ENCODE data around the gene ZSCAN26.
"Not testable (repeated sequence)": the region's sequence is repeated elsewhere in the genome, so short reads cannot be mapped to it uniquely, and the experiment has no call there.

ZSCAN26 gene

DNA sequence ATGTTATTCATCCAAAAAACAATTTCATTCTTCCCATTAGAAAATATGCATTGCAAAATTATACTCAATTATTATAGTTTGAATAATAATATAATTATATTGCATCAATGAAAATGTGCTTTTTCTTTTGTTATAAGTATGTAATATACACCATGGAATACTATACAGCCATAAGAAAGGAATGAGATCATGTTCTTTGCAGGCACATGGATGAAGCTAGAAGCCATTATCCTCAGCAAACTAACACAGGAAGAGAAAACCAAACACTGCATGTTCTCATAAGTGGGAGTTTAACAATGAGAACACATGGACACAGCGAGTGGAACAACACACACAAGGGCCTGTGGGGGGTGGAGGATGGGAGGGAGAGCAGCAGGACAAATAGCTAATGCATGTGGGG lies 9.9 kb upstream of the ZSCAN26 start:
- DNase-seq, result no peak

DNA sequence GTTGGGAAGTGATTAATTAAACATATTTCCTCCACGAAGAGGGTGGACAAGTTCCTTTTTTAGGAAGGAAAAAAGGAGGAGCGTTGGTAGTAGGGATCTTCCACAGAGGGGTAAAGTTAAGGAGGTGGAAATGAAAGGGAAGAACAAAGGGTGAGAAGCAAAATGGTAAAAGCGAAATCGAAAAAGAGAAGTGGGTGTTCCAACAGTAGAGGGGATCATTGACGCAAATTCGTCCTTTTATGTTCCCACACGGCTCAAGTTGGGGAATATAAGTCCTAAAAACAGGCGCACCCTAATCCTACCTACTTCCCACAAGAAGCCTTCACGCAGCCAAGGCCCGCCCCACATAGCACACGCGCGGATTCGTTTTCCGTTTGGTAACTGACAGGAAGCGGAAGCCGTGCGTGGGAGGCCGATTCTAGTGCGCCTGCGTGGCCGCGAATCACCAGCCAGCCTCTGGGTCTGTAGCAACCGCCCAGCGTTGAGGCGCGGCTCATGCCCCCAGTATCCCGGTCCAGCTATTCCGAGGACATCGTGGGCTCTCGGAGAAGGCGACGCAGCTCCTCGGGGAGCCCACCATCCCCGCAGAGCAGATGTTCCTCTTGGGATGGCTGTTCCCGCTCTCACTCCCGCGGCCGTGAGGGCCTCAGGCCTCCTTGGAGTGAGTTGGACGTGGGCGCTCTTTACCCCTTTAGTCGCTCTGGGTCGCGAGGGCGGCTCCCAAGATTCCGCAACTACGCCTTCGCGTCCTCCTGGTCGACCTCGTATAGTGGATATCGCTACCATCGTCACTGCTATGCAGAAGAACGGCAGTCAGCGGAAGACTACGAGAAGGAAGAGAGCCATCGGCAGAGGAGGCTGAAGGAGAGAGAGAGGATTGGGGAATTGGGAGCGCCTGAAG lies 7.8 kb upstream of the ZSCAN26 start, which contains the start of gene NKAPL:
Gene NKAPL (plus strand): TSS at position 421 of the 901 bp plus-strand sequence. CDS start 75 bp downstream, at position 496.
- DNase-seq, result no peak

DNA sequence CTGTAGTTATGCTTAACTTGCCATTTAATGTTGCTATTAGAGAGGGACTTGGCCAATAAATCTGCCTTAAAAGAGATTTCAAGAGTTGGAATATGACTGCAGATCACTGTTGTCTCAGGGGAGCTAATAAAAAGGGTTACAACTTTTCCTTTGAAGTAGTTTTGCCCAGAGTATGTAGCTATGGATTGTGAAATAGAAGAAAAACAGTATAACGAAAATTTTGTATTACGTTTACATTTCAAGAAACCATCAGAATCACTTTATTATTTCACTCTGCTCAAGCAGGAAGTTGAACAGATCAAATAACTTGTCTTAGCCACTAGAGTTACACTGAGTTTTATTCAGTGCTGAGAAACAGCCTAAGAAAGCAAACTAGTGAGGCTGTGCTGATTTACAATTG lies 3.0 kb upstream of the ZSCAN26 start:
- DNase-seq, result no peak

DNA sequence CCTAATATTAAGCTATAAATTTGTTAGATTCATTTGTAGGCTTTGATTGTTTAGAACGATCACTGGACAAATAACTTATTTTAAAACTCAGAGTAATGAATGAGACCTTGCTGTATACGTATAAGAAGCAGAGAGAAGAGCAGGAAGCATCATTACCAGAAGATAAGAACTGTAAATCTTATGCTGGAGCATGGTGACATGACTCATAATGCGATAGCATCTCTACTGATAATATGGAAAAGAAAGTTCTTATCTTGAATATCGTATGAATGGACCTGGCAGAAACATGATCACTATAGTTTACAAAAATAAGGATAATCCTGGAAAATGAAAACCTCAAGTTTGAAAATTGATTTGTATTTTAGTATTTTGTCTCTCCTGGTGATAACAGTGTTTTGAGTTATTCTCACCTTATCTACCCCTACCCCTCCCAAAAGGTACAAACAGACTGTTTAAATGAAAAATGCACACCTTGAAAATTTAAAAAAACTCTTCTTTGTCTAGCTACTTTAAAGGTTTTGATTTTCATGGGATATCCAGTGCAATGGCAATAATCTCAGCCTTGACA lies 2.0 kb upstream of the ZSCAN26 start:
- peak in 1 of 2 donors; percentile 31 for DNase-seq

DNA sequence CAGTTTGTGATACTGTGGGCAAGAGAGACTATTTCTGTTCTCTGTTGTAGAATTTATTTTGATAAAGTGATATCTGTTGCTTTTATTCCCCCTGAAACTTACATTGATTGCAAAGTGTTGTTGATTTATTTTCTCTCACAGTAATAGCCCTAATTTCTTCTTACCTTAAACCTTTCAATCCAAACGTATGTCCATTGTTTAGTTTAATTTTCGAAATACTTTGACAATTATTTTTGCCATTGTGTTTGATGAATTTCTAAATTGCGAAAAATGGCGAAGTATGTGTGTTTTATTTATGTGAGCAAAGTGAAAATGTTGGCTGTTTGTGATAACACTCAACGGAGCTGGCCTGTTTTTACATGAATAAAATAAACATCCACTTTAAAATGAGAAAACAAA lies 381 bp upstream of the ZSCAN26 start:
- DNase-seq, result no peak

DNA sequence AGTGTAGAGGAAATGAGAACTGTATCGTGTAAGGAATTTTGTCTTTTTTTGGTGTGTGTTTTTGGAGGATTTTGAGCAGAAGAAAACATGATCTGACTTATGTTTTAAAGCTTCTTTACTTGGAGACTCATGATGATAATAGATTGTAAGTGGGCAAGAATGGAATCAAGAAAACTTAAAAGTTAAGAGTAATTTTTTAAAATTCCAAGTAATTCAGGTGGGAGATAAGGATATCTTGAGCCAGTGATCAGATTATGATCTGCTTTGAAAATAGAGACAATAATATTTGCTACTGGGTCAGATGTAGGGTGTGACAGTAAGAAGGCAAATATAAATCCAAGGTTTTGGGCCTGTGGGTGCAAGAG lies 734 bp downstream of the ZSCAN26 start:
- DNase-seq, result no peak

DNA sequence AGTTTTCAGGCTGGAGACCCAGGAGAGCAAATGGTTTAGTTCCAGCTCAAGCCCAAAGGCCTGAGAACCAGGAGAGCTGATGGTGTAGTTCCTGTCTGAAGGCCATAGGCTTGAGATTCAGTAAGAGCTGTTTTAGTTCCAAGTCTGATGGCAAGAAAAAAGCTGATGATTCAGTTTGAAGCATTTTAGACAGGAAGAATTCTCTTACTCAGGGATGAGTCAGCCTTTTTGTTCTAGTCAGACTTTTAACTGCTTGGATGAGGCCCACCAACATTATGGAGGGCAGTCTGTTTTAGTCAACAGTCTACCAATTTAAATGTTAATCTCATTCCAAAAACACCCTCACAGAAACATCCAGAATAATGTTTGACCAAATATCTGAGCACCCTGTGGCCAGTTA lies 2.5 kb downstream of the ZSCAN26 start:
- DNase-seq, result peak in 1 of 2 donors; percentile 76

DNA sequence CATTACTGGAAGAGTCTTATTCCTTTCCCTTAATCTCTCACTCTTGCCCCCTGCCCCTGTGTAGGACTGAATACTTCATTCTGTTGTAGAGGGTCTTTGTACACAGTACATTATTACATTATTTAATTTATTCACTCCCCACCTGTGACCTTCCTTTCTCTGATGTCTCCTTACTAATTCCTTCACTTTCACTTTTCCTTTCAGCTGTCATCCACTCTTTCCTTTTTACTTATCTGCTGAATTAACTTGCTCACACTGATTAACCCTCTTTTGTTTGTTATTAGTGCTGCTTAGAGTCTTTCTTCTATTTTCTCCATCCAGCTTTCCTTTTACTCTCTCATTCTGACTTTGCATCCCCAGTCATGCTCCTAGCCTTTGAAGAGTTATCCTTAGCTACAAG lies 7.9 kb downstream of the ZSCAN26 start:
- peak in 1 of 2 donors; percentile 13 for DNase-seq

DNA sequence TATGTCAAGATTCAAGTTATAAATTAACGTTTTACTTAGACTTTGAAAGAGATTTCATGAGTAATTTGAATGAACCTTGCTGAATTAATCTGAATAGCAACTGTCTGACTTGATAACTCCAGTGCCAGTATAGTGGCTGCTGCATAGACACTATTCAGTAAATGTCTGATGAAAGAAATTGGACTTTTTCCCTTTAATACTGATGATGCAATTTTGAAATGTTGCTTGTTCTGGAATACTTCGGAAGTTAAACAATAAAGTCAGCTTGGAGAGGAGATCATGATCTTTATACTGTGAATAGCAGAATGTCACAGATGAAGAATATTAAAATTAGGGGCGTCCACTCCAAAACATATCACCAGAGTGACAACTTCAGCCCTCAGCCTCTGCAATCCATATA lies 10.8 kb downstream of the ZSCAN26 start:
- DNase-seq, result no peak

DNA sequence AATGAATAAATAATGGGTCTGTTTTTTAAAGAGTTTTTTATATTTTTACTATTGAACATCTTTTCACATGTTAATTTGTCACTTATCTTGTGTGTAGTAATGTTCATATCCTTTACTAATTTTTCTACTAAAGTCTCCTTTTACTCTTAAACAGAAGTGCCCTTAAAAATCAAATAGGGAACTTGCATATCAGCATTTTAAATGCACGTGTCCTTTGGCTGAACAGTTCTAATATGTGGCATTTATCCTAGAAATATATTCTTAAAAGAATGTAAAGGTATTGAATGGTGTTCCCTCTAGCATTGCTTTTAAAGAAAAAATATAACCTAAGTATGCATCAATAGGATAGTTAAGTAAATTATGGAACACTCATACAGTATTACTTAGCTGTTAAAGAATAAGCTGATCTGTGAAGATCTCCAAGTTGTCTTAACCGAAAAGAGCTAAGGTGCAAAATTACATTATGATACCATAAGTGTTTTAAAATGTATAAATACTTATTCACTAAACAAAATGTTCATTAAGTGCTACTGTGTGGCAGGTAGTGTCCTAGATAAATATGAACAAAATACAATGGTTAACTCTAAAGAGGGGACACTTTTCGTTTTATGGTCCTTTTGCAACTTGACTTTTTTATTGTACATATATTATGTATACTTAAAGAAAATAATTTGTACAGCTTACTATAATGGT lies 13.8 kb downstream of the ZSCAN26 start:
- DNase-seq, result no peak

DNA sequence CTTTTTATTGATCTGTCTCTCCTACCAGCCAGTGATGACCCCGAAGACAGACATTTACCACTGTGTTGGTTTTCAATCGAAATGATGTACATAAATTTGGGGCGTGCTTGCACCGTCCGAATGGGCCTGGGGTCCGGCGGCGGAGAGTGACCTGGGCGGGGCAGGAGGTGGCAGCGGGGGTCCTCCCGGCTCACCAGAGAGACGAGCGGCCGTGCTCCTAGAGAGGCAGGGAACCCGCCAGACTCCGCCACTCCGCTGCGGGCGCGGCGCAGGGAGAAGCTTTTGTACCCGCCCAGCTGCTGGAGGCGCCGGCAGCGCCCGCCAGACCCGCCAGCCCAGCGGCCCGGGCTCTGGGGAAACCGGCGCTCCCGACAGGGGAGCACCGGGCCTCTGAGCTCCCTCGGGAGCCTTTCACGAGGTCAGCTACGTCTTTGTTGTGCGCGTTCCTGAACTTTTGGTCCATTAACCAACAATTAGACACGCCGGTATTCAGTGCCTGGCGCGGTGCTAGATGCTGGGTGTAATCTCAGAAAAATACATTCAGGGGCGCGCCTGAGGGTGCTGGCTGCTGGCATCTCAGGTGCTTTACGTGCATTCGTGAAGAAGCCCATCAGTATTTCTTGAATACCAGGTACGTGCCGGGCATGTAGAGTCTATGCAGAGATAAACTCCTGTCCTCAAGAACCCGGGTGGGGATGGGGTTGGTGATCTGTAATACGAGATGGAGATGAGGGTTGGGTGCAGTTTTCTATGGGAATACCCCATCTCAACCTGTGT lies 14.5 kb downstream of the ZSCAN26 start, which contains the start of gene PGBD1:
Gene PGBD1 (plus strand): TSS at position 285 of the 777 bp plus-strand sequence. CDS start 2,242 bp downstream, outside the sequence.
- peak; percentile 23 to 44 for DNase-seq

DNA sequence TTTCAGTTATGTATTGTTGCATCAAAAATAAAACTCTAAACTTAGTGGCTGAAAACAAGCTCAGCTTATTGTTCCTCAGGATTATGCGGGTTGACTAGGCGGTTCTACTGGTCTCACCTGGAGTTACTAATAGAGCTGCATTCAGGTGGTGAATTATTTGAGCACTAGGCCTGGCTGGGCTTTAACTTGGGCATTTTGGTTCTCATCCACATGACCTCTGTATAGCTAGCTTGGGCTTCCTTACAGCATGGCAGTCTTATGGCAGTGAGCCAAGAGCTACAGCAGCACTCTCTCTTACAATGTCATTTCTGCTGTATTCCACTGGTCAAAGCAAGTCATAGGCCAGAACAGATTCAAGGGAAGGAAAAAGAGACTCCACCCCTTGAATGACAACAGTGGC lies 16.0 kb downstream of the ZSCAN26 start:
- DNase-seq, result no peak

DNA sequence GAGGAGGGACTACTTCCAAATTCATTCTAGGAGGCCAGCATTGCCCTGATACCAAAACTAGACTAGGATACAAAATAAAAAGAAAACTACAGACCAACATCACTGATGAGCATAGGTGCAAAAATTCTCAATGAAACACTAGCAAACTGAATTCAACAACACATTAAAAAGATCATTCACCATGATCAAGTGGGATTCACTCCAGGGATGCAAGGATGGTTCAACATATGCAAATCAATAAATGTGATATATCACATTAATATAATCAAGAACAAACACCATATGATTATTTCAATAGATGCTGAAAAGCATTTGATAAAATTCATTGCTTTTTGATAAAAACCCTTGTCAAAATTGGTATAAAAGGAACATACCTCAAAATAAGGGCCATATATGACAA lies 24.6 kb downstream of the ZSCAN26 start:
- no peak for DNase-seq

DNA sequence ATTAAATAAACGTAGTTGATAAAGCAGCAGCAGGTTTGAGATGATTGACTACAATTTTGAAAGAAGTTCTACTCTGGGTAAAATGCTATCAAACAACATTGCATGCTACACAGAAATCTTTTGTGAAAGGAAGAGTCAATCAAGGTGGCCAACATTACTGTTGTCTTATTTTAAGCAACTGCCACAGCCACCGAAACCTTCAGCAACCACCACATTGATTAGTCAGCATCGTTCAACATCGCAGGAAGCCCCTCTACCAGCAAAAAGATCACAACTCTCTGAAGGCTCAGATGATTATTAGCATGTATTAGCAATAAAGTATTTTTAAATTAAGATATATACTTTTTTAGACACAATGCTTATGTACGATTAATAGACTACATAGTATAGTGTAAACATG lies 28.4 kb downstream of the ZSCAN26 start:
- DNase-seq, result no peak

DNA sequence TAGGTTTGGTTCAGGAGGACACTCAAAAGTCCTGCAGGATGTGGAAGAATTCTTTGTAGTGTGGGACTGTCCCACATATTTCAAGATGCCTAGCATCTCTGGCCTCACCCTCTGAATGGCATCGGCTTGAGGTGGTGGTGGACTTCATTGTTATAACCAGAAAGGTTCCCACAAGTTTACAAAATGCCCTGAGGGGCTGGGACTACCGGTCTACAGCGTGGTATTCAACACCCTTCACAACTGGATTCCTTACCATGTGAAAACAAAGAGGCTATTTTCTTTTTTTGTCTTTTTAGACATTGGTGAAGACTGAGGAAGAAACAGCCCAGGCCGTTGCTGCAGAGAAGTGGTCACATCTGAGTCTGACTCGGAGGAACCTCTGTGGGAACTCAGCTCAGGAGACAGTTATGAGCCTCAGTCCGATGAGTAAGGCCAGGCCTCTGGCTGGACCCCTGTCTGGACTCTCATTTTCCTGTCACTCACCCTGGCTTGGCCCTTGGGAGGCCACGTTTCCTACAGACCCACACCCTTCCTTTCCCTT lies 29.6 kb downstream of the ZSCAN26 start:
- DNase-seq, result no peak

DNA sequence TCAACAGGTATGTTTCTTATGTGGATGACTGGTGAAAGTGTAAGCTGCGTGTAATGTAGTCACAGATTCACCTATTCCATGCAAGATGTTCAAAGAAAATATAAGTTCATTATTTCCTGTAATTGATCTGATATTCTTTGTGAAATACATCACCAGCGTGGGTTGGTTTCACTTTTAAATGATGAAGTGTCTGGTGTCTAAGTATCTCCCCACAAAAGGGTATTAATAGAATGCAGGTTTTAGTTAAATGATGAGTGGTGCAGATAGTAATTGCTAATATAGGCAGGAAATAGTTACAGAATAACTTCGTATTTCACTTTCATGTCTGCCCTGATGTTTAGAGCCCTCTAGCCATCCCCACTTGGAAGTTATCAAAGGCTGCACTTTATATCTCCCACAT lies 36.6 kb downstream of the ZSCAN26 start:
- no peak for DNase-seq

DNA sequence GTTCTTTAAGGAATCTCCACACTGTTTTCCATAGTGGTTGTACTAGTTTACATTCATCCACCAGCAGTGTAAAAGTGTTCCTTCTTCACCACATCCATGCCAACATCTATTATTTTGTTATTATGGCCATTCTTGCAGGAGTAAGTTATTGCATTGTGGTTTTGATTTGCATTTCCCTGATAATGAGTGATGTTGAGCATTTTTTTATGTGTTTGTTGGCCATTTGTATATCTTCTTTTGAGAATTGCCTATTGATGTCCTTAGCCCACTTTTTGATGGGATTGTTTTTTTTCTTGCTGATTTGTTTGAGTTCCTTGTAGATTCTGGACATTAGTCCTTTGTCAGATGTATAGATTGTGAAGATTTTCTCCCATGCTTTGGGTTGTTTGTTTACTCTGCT lies 39.4 kb downstream of the ZSCAN26 start:
- not testable (repeated sequence) for DNase-seq

DNA sequence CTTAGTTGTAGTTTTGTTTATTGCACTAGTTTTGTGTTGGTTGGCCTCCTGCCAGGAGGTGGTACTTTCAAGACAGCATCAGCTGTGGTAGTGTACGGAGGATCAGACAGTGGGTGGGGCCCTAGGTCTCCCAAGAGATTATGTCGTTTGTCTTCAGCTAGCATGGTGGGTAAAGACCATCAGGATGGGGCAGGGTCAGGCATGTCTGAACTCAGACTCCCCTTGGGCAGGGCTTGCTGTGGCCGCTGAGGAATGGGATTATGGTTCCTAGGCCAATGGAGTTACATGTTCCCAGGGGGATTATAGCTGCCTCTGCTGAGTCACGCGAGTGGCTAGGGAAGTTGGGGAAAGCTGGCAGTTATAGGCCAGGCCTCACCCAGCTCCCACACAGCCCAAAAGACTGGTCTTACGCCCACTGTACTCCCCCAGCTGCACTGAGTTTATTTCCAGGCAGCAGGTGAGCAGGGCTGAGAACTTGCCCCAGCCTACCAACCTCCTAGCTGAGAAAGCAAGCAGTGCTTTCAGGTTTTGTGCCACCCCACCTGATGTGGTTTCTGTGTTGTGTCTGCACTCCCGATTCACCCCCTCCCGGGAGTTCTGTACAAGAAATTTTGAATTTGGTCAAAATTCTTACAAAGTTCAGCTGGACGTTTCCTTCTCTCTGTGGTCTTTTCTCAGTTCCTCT lies 44.3 kb downstream of the ZSCAN26 start:
- no peak for DNase-seq

DNA sequence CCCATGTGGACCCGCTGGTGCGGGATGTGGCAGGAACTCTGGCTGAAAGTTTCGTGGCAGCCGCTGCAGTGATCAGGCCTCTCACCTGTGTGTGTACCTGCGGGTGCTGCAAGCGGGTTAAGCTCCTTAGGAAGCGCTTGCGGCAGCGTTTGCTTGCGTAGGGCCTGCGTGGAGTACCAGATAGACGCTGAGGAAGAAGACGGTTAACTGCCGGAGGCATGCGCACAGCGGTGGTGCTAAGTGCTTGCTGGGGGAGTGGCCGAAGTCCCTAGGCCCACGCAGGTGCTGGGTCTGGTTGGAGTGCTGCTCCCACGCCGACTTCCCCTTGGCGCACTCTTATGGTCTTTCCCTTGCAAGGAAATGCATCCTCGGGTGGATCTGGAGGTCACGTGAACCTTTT lies 46.0 kb downstream of the ZSCAN26 start:
- DNase-seq, result no peak

DNA sequence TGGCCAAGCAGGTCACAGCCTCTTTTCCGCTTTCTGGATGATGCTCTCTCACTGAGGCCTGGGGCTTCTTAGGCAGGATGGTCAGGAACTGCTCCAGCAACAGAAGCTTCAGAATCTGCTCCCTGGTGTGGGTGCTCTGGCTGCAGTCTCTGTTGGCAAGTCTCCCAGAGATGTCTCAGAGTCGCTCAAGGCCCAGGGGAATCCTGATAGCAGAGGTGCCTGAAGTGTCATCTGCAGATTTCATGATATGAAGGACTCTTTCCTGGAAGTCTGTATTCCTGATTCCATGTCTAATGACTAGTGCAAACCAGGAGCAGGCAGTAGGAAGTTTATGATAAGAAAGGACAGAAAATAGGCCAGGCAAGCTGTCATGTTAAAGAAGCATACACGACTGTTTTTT lies 48.7 kb downstream of the ZSCAN26 start:
- no peak for DNase-seq

DNA sequence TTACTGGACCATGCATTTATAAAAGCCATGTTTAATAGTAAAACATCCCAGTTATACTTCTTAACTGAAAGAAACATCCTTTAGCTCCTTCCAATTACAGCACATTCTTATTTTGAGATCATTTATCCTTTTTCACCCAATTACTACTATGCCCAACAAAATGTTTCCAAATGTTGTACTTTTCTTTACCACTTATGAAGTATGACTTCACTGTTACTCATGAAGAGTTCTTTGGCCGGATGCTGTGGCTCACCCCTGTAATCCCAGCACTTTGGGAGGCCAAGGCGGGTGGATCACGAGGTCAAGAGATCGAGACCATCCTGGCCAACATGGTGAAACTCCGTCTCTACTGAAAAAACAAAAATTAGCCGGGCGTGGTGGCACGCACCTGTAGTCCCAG lies 50.9 kb downstream of the ZSCAN26 start:
- not testable (repeated sequence) for DNase-seq

DNA sequence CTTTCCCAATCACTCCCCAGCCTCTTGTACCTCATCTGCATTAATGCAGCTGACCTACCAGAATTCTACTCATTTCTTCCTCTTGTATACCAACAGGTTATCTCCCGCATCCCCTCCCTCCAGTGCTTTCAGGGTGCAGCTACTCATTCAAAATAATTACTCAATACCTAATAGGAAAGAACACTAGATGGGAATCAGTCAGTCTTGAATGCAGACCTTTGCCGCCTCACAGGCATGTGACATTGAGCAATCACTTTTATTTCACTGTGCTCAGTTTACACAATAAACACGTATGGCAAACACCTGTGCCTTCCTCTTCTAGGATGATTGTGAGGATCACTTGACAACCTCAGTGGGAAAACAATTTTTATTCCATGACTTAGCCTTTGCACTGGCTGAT lies 55.7 kb downstream of the ZSCAN26 start:
- DNase-seq, result no peak
